GM10847 (cell line): ENCODE data around the gene FUT6.

ENCODE experiments used
- POLR2A ChIP-seq: IDR thresholded peaks from 2 replicates; pipeline ENCODE4 v1.6.1; 2011; ENCODE audit not compliant: insufficient read length; ENCODE audit errors: extremely low read depth

Gene FUT6

DNA sequence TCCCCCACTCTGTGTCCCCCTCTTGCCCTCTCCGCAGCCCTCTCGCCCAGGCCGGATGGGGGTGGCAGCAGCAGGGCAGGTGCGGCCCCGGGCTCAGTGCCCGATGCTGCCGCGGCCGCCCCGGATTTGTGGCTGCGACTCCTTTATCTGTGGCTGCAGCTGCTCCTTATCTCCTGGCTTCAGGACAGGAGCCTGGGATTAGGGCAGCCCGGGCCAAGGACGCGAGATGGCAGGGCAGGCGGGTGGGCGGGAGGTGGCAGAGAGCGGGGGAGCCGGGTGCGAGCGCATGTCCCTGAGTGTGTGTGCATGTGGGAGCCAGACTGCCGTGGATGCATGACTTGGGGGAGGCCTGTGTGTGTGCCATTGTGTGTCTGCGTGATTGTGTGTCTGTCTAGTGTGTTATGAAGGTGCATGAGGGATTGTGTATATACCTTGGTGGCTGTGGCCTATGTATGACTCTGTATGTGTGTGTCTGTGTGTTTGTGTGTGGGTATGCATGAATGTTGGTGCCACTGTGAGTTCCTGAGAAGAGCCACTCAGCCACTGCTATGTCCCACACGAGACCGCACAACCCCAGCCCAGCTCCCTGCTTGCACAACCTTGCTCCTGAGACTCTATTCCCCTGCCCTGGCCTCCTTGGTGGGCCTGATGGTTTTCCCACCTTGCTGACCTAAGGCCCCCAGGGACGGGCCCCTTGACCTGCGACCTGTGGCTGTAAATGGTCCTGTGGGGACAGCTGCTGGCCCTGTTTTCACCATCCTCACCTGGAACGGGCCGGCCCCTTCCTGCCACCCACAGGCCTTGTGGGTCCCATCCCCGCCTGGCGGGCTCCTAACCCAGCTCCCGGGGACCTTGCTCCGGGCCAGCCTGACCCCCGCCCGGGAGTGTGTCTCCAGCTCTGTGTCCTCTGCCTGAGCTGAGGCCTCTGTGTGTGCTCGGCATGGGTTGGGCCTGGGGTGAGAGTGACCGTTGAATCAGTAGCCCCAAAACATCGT, 40.0 kb downstream of the FUT6 start:
- TF ChIP-seq POLR2A: no peak

DNA sequence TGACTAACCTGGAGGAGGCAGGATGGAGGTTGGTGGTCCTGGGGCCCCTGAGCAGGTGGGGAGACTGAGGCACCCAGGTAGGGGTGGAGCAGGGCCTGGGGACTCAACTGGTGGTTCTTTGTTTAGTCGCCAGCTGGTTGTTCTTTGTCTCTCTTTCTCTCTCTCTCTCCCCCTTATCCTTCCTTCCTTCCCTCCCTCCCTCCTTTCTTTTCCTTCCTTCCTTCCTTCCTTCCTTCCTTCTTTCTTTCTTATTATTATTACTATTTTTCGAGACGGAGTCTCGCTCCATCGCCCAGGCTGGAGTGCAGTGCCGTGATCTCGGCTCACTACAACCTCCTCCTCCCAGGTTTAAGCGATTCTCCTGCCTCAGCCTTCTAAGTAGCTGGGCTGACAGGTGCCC, 41.3 kb downstream of the FUT6 start:
- no peak for TF ChIP-seq POLR2A

DNA sequence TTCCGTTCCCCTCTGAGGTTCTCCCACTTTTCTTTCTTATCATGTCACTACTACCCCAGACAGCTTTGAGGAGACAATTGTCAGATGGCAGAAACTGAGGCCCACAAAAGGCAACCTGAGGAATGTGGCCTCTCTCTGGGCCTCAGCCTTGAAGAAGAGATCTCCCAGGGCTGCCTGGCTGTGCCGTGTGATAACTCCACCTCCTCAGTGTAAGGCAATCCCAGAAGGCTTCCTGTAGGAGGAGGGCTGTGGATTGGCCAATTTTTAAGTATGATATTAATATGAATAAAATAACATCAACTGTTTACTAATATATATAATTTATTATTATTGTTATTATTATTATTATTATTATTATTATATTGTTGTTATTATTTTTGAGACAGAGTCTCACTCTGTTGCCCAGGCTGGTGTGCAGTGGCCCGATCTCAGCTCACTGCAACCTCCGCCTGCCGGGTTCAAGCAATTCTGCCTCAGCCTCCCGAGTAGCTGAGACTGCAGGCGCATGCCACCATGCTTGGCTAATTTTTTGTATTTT, 44.1 kb downstream of the FUT6 start:
- TF ChIP-seq POLR2A: no peak

DNA sequence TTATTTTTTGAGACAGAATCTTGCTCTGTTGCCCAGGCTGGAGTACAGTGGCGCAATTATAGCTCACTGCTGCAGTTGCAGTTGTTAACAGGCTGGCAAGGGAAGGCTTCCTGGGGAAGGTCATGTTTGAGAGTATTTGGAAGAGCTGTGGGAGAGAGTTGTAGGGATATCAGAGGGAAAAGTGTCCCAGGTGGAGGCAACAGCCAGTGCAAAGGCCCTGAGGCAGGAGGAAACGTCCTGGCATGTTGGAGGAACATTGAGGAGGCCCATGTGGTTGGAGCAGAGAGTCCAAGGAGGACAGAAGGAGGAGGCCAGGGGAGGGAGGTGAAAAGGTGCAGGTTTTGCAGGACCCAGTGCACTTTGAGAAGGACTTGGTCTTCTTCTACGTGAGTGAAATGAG, 46.3 kb downstream of the FUT6 start:
- TF ChIP-seq POLR2A: no peak

DNA sequence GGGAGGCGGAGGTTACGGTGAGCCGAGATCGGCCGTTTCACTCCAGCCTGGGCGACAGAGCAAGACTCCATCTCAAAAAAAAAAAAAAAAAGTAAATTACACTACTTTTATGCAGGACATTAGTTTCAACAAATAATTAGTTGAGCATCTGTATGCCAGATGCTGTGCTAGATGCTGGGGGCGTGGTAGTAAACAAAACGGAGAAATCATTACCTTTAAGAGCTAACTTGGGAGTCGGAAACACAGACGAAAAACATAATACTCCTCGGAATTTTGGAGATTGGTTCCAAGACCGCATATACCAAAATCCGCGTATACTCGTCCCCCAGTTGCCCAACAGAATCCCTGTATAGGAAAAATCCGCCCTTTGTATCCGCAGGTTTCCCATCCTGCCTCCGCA, 47.3 kb downstream of the FUT6 start:
- no peak for TF ChIP-seq POLR2A

DNA sequence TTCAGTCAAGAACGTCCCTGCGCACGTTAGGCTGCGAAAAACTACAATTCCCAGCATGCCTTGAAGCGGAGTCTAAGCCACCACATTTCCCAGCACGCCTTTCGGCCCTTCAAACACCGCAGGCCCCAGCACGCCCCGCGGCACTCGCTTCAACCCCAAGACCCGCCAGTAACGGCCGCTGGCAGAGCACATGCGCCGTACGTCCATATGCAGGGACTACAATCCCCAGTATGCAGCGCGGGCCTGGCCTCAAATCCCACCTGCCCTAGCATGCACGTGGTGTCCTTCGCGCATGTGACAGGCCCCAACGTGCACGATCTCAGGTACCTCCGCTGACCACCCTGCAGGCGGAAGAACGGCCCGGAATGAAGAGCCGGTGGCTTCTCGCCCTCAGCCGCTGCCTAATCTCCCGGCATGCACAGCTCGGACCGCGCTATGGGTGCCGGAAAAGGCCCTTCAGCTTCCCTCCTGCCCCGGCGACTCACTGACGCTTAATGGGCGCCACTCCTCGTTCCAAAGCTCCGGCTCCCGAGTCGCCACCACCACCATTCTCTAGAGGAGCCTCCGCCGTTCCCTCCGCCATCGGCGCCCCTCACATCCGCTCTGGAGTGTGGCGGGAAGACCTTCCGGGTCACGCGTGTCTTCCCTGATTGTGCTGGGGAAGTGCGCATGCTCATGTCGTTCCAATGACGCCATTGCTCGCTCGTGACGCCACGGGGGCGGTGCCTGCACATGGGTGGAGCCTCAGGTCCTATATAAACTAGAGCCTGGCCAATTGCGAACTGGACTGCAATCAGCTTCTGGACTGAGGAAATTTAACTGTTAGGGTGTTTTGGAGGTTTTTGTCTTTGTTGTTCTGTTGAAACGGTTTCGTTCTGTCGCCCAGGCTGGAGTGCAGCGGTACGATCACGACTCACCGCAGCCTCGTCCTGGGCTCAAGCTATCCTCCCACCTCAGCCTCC, 48.7 kb downstream of the FUT6 start, which contains the start of gene DUS3L:
Gene DUS3L (minus strand): TSS at position 605 of the 962 bp plus-strand sequence. CDS start 22 bp downstream, at position 583.
- TF ChIP-seq POLR2A: peak; percentile 71

DNA sequence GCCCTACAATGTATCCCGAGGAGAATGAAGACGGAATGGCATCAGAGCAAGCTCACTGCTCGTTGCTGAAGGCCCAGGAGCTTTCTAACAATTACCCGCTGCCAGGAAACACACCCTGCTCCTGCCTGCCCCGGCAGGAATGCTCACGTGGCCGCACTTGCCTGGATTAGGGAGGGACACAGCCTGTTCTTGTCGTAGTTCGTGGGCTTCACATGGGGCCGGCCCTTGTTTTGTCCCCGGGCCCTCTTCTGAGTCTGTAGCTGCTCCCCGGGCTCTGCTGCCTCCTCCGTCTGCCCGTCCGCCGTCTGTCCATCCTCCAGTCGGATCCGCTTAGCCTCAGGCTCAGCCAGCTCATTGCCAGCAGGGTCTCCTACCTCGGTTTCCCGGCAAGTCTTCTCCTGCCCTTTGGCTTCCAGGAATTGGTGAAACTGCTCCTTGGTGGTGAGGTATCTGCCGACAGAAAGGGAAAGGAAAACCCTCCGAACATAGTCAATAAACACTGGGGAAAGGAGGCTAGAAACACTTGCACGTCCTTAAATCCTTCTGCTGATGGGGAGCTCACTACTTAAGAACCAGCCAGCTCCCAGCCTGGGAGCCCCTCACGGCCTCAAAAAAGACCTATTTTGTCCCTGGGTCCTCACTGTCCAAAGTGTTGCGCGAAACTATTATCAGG, 49.5 kb downstream of the FUT6 start:
- TF ChIP-seq POLR2A: no peak

DNA sequence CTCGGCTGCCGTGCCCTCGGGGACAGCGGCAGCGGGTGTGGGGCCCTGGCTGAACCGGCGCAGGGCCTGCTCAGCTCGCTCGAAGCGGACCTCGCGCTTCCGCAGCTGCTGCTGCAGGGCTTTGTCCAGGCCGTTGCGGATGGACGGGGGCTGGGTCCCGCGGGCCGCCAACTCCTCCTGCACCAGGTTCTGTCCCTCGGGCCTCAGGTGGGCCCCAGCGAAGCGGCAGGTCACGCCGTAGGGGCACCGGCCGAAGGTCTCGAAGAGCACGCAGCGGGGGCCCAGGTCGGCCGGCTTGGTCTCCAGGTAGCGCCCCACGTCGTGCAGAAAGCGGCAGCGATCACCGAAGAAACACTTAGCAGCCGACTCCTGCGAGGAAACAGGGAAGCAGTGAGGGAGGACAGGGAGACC, 50.1 kb downstream of the FUT6 start:
- no peak for TF ChIP-seq POLR2A

DNA sequence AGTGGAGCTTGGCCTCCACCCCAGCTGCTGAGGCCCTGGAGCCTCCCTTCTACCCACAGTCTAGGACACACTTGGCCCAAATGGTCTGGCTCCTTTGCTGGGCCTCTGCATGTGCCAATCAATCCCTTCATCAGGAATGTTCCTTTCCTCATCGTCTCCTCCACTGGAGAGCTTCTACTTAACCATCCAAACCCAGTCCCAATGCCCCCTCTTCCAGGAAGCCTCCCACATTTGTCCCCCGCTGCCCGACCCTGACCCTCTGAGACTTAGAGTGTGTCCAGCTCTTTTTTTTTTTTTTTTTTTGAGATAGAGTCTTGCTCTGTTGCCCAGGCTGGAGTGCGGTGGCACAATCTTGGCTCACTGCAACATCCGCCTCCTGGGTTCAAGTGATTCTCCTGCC, 51.1 kb downstream of the FUT6 start:
- TF ChIP-seq POLR2A: no peak

DNA sequence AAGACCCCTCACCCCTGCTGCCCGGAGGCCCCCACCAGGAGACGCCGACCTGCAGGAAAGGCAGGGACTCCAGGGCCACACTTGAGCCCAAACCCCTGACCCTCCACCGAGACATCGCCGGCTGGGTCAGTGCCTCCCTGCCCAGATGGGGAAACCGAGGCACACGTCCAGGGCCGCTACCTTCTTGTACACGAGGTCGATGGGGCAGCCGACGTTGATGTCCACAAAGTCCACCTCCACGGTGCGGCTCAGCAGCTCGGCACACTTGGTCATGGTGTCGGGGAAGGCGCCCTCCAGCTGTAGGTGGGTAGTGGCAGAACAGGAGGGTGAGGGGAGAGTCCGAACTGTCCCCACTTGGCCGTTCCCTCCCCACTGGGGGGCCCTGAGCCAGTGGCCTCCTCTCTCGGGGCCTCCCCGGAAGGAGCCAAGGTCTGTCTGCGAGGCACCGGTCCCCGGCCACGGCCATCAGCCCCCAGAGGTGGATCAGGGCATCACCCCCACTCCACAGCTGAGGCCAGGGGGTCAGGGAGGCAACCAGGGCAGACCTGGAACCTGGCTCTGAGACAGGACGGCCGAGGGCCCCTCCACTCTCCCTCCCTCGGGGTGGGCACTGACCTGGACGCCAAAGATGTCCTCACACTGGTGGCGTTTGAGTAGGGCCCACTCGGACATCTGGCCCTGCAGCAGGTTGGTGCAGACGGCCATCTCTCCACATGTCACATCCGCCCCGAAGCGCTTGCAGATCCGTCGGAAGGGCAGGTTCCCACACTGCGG, 51.9 kb downstream of the FUT6 start:
- TF ChIP-seq POLR2A: no peak

DNA sequence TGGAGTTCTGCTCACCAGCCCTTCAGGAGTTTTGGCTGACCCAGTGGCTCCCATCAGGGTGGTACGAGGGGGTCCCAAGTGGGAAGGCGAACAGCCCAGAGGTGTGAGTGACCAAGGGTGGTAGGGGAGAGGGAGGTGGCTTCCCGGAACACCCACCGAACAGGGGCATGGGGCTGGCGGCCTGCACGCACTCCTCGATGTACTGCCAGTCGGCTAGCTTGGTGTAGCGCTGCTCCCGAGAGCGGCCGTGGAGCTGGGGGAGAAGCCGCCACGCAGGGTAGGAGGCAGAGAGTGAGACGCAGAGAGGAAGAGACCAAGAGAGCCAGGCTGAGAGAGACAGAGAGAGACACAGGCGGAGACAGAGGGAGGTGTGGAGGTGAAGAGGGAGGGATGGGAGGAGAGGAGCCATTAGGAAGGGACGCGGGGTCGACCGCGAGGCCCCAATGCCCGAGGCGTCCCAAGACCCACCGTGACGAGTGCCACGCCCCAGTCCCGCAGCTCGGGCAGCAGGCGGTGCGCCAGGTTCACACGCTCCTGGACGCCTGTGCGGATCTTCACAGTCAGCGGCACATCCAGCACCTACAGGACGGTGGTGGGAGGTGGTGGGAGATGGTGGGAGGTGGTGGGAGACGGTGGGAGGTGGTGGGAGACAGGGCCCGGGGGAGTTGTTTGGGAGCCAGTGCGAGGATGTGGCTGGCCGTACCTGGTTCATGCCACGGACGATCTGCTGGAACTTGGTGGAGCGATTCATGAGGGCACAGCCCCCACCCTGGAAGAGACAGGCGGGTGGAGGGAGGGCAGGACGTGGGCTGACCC, 52.7 kb downstream of the FUT6 start:
- no peak for TF ChIP-seq POLR2A

DNA sequence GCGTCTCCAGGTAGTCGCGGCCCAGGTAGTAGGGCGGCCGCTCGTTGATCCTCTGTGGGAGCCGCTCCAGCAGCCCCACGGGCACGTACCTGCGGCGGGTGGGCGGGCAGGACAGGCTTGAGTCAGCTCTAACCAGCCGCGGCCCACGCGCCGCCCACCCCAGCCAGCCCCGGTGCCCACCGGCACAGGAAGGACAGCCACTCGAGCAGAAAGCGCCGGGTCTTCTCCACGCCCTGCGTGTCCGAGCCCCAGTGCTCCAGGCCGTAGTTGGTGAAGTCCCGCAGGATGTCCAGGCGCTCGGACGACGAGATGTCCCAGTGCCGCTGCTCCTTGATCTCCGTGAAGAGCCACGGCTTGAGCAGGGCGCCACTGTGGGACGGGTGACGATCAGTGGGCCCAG, 54.1 kb downstream of the FUT6 start:
- TF ChIP-seq POLR2A: no peak

DNA sequence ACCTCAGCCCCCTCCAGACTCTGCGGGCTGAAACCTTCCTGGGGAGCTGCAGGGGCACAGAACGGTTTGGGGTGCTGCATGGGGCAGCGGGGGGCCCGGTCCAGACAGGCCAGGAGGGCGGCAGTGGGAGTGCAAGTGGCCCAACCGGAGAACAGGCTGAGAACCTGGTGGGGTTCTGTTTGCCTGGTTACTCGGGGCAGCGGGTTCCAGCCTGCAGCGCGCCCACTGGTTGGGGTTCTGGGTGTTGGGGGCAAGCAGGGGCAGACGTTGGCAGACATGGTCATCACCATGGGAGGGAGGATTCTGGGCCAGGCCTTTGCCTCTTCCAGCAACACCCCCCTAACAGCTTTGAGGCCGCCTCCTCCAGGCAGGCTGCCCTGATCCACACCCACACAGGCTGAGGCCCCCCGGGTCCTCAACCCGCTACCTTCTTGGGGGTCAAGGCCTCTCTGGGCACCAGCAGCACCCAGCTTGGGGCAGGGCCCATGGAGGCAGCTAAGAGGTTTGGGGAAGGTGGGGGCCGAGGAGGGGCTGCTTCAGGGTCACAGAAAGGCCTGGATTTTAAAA, 54.8 kb downstream of the FUT6 start, which contains the start of gene PRR22:
Gene PRR22 (minus strand): TSS at position 166 of the 567 bp plus-strand sequence. CDS start 86 bp downstream, at position 80.
- TF ChIP-seq POLR2A: no peak
